ENCODE measurements around the gene HOXD9. TPM values are rescaled to one million over a fixed set of nuclear protein-coding genes. Genes with fewer than 3 reads are reported as not detected.

HOXD9 gene
- 1.9 TPM for total RNA-seq (ENCODE audit: insufficient read depth, low replicate concordance)

GRCh38 chr2:176122683-176123410 lies at the start of gene HOXD9:
Gene HOXD9 (plus strand): TSS chr2:176122719. CDS start chr2:176122769, 50 bp downstream.
- no peak for DNase-seq (ENCODE audit: low spot score)

DNA sequence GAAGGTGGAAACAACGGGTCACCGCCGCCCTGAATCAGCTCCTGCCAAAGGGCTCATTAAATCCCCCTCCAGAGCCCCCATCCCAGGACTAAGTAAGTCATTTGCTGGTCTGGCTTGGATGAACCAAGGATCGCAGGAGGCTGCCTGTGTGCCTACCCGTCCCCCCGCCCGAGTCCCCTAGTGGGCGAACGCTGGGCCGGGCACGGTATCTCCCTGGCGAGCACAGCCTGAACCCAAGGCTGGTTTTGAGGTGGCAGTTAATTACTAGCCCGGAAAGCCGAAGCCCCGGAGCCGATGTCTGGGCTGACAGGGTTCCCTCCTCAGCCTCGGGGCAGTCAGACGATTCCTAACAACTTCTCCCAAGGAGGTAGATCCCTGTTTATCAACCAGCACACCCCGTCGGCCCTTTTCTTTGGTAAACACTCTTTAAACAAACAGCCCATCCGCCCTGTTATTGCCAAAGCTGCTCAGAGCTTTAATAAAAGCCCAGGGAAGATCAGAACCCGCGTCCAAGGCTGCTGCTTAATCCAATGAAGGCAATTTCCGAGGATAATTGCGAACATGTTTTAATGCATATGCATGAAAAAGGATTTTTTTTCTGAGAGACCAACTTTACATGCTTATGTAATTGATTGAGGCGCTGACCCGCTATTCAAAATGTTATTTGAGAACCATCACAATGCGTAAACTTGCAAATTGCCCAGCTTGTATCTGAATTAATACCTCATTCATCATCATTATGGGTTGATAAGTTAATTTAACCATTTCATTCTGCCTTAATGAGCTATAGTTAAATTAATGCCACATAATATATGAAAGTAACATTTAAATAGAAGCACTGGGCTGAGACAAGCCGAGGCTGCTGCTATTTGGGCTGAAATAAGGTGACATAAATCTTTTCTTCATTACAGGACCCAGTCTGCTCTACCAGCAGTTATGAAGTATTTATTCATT lies 49.3 kb upstream of the HOXD9 start:
- no peak for DNase-seq (ENCODE audit: low spot score)

DNA sequence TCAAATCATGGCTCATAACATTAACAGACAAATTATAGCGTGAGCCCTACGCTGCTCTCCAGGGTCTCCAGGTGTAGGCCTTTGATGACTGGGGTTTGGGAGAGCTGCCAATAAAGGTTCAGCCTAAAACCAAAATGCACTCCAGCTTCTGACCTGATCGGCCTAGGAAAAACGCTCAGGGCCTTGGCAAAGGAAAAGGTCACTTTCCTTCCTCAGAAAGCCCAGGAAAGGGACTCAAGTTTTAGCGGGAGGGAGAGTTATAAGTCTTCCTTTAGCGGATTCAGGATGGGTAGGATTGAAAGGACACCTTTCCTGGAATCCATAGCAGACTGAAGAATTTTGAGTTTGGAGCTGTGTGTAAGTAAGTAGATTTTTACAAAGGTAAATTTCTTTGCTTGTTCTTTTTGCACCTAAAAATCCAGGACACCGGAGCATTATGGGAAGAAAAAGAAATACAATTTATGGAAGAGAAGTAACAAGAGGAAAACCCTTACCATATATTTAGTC lies 47.5 kb upstream of the HOXD9 start:
- DNase-seq (ENCODE audit: low spot score) = no peak

DNA sequence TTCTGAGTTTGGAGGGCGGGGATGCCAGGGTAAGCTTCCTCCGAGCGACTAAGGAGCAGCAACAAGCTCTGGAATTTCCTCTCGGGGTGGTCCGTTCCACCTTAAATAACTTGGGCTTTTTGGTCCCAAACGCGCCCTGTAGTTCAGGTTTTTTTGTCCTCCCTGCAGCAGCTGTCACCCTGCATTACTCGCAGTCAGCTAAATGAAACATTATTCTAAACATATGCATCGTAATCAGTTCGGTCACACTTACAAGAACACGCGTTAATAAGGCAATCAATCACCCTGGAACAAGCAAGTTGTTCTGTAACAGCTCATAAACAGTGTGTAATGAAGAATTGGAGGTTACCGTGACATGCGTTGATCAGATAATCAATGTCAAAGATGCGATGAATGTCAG lies 47.0 kb upstream of the HOXD9 start:
- DNase-seq (ENCODE audit: low spot score) = peak; percentile 38

DNA sequence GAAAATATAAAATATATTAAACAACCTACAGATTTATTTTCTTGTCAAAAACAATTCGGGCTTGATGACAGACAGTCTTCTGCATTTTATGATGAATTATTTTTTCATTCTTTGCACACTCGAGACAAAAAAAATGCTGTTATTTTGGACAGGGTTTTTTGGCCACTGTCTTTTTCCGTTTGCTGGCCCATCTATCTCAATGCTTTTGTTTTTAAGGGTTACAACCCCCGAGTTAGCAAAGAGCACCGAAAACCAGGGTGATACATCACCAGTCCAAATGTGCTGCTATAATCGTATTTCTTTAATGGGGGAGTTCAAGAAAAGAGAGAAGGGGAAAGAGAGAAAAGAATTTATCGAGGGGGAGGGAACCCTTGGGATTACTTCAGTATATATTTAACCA lies 46.5 kb upstream of the HOXD9 start:
- DNase-seq (ENCODE audit: low spot score) = no peak

DNA sequence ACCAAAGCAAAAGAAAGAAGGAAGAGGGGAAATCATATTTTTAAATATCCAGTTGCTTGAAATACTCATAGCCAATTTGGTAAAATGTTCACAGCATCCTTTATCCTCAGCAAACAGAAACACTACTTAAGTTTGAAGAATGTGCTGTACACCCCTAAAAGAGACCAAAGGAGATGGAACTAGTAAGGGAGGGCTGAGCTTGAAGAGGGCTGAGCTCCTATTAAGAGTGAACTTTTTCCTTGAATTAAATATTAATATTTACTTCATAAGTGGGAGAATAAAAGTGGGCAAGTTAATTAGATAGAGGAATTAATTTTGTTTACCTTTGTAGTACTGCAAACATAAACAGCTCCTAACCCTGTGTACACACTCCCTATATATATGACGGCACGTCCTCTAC lies 45.7 kb upstream of the HOXD9 start:
- no peak for DNase-seq (ENCODE audit: low spot score)

- no peak for DNase-seq (ENCODE audit: low spot score)
Observed at GRCh38 chr2:176078541-176079284, 43.8 kb upstream of the HOXD9 start.

DNA sequence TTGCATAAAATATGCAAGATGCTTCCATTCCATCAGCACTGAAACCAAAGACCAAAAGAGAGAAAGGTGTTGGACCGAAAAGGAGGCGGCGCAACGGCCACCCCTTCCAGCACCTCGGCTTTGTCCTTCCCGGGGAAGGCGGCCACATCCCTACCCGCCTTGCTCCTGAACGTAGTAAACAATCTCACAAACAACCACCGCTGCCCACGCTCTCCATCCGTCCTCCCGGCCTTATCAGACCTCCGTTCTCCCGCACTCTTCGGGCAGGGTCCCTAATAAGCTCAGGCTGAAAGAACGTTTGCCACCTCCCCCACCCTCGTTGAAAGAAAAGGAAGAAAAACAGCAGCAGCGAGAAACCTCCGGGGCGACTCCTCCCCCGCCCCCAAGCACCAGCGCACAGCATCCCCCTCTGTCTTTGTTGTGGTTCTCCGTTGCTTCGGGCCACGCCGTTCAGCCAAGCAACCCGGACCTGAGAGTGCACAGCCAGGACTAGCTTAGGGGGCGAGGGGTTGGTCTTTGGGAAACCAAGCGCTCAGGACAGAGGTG lies 43.2 kb upstream of the HOXD9 start:
- no peak for DNase-seq (ENCODE audit: low spot score)

DNA sequence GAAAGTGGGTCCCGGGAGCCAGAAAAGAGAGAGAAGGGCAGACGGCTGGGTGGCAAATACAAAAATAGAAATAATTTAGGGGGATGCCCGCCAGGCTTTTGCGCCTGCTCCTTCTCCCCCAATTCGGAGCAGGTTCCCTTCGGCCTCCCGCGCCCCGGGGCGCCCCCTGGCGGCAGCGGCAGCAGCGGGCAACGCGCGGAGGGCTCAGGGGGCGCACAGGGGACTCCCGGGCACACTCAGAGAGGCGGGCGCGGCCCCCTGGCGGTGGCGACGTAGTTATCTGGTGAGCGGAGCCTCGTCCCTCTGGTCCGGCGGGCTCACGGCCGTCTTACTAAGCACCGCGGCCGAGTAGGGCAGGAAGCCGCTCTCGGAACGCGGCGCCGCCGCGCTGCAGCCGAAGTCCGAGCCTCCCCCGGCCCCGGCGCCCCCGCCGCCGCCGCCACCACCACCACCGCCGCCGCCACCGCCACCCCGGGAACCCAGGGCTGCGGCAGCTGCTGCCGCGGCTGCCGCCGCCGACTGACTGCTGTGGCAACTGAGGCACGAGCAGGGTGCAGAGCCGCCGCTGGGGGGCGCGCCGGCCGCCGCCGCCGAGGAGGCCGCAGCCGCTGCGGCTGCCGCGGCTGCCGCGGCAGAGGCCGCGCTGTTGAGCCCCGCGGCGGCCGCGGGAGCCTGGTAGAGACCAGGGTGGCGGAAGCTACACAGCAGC lies 42.5 kb upstream of the HOXD9 start:
- DNase-seq (ENCODE audit: low spot score) = peak; percentile 52

DNA sequence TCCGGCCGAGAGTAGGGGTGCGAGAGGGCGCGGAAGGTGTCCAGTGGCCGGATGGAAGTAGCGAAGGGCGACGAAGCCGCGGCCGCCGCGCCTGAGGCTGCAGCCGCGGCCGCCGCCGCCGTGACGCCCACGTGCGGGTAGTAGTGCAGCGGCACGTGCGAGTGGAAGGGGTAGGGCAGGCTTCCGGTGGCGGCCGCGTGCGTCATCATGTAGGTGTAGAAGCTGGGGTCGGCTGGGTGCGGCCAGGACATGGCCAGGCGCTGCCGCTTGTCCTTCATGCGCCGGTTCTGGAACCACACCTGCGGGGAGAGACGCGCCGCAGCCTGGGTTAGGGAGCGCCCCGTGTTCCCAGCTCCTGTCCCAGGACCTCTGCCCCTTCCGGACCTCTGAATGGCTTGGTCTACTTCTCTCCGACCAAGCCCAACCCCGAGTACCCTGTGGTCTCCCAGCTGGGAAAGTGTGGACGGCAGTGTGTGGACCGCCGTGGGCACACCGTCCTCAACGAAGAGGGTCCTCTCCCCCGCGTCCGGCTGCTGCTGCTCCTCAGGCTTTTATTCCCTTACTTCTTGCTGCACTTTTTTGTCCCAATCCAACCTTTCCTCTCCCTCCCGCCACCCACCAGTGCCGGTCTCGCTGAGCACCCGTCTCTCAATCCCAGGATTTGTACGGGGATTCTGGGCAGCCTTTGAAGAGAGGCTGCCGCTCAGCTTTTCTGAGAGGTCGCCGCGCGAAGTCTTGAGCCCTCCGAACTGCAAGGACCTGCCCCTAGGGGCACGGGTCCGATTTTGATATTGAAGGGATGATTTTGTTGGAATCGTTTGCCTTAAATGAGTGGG lies 41.8 kb upstream of the HOXD9 start:
- no peak for DNase-seq (ENCODE audit: low spot score)

DNA sequence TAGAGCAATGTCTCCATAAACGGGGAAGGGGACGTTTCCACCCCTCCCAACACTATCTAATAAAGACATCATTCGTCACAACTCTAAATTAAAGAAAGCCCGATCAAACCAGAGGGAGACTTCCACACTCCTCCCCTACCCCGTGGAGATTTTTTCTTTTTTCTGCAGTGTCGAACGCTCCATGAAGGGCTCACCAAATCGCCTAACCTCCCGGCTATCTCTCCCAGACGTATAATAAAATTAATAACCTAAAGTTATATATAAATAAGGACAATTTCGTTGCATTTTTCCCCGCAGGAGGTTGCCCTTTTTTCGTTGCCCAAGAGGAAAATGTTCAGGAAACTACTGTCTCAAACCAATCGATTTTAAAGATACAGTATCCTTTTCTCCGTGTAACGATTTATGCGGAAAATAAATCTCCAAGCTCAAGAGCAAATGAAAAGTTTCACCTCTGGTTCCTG lies 41.1 kb upstream of the HOXD9 start:
- DNase-seq (ENCODE audit: low spot score) = no peak

- no peak for DNase-seq (ENCODE audit: low spot score)
Observed at GRCh38 chr2:176081837-176082524, 40.5 kb upstream of the HOXD9 start.

GRCh38 chr2:176082525-176082823 lies 40.0 kb upstream of the HOXD9 start:
- DNase-seq (ENCODE audit: low spot score) = no peak

- DNase-seq (ENCODE audit: low spot score) = no peak
Observed at GRCh38 chr2:176082824-176083751, 39.4 kb upstream of the HOXD9 start.

- DNase-seq (ENCODE audit: low spot score) = no peak
Observed at GRCh38 chr2:176083796-176084261, 38.7 kb upstream of the HOXD9 start, which contains the start of gene EVX2. Gene EVX2 (minus strand): TSS chr2:176083962. CDS start chr2:176083776, 186 bp downstream.

DNA sequence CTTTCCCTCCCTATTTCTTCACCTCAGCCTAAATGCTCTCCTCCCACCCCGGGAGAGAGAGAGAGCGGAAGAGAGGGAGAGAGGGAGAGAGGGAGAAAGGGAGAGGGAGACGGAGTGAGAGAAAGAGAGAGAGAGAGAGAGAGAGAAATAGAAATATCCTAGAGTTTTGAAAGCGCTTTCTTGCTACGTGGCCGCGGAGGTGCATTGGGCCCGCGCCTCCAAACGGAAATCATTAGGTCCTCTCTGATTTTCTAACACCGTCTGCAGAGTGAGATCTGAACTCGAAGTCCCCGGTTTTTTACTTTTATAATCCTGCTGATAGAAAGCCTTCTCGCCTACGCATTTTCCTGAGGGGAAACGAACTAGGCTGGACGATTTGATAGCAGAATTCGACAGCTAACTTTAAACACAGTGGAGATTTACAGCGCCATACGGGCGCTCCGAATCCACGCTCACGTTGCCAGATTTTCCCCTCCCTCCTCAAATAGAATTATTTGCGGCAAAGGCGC lies 37.9 kb upstream of the HOXD9 start:
- no peak for DNase-seq (ENCODE audit: low spot score)

DNA sequence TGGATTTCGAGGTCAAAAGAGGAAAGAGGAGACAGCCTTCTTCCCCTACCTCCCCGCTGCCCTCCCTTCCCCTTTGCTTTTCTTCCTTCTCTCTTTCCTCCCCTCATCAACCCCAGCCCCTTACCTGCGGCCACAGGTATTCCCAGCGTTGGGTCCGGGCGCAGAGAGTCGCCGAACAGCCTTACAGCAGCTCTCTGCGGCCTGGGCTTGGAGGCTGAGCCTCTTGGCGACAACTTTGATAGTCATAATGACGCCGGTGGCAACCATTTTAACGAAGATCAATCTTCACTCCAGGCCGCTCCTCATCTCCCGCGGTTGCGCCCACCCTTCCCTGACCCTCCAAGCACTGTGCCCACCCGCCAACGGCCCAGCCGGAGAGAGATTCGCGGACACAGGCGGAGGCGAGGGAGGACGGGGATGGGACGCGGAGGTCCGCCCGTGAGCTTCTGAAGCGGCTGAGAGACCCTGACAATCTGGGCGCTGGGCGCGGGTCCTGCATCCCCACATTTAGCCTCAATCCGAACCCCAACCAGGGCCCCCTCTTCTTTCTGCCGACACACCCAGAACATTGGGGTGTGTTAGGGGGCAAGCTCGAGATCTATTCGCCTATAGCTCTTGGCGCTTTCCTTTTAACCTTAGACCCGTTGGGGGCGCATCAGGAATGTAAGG lies 37.3 kb upstream of the HOXD9 start:
- no peak for DNase-seq (ENCODE audit: low spot score)

Data from umbilical cord (tissue), 2 donors.